Neural cell (in vitro differentiated cells): ENCODE measurements around the gene RPLP2. TPM values are rescaled to one million over a fixed set of nuclear protein-coding genes. Genes with fewer than 3 reads are reported as not detected.

Experiments used
- H2AFZ ChIP-seq: fragments of 200-600, 300-800 bp; sonication (generic), shearing (Covaris generic); 2 replicates; pipeline ENCODE4 v1.6.0; 2014; ENCODE audit warnings: low read depth, mild to moderate bottlenecking, antibody characterized with exemption, low read length, moderate library complexity
- H3F3A ChIP-seq: fragments of 200-600 bp; shearing (Covaris generic); 2 replicates; pipeline ENCODE4 v1.6.1; 2016; ENCODE audit warnings: mild to moderate bottlenecking, moderate library complexity, mixed read lengths, antibody characterized with exemption, low read length; ENCODE audit not compliant: insufficient read depth, poor library complexity, severe bottlenecking
- H3K27ac ChIP-seq: fragments of 200-600, 300-800 bp; sonication (generic), shearing (Covaris generic); 2 replicates; pipeline ENCODE4 v1.5.1; 2014; ENCODE audit warnings: mild to moderate bottlenecking, low read length, moderate library complexity
- H3K27me3 ChIP-seq: fragments of 300-800, 200-600 bp; sonication (generic), shearing (Covaris generic); 2 replicates; pipeline ENCODE4 v1.6.0; 2014; ENCODE audit warnings: mild to moderate bottlenecking, low read depth, low read length, moderate library complexity; ENCODE audit not compliant: insufficient read depth
- H3K36me3 ChIP-seq: fragments of 300-800, 200-600 bp; sonication (generic), shearing (Covaris generic); 2 replicates; pipeline ENCODE4 v1.5.1; 2014; ENCODE audit warnings: mild to moderate bottlenecking, antibody characterized with exemption, low read length, moderate library complexity; ENCODE audit not compliant: insufficient read depth
- H3K4me2 ChIP-seq: fragments of 300-800, 200-600 bp; sonication (generic), shearing (Covaris generic); 2 replicates; pipeline ENCODE4 v1.6.0; 2014; ENCODE audit warnings: mild to moderate bottlenecking, low read length
- H3K4me3 ChIP-seq: fragments of 300-800, 200-600 bp; sonication (generic), shearing (Covaris generic); 2 replicates; pipeline ENCODE4 v1.5.1; 2014; ENCODE audit warnings: mild to moderate bottlenecking, low read length, moderate library complexity
- H3K79me2 ChIP-seq: fragments of 200-600 bp; shearing (Covaris generic); replicated peaks from 2 replicates; pipeline ENCODE4 v1.6.0; 2014; ENCODE audit warnings: mild to moderate bottlenecking, low read length, moderate library complexity; ENCODE audit not compliant: insufficient read depth
- H3K9ac ChIP-seq: fragments of 300-800, 200-600 bp; sonication (generic), shearing (Covaris generic); 2 replicates; pipeline ENCODE4 v1.6.1; 2016; ENCODE audit warnings: mild to moderate bottlenecking, low read length, mixed read lengths
- H3K9me2 ChIP-seq: fragments of 200-600 bp; shearing (Covaris generic); 2 replicates; pipeline ENCODE4 v1.6.1; 2016; ENCODE audit warnings: mild to moderate bottlenecking, low read length, mixed read lengths; ENCODE audit not compliant: insufficient read depth
- H3K9me3 ChIP-seq: fragments of 200-600, 300-800 bp; sonication (generic), shearing (Covaris generic); 2 replicates; pipeline ENCODE4 v1.6.1; 2016; ENCODE audit warnings: mild to moderate bottlenecking, mixed run types, low read length, moderate library complexity, mixed read lengths
- H4K20me1 ChIP-seq: fragments of 200-600 bp; shearing (Covaris generic); 2 replicates; pipeline ENCODE4 v1.6.1; 2016; ENCODE audit warnings: mild to moderate bottlenecking, mixed run types; ENCODE audit not compliant: insufficient read depth
- EP300 ChIP-seq: fragments of 450-650 bp; conservative IDR thresholded peaks from 2 replicates; pipeline ENCODE4 v1.6.1; 2014; ENCODE audit warnings: antibody characterized with exemption, mild to moderate bottlenecking, moderate library complexity; ENCODE audit not compliant: poor library complexity, severe bottlenecking
- EZH2 ChIP-seq: fragments of 200-600, 300-800 bp; shearing (Covaris generic), sonication (generic); IDR thresholded peaks from 2 replicates; pipeline ENCODE4 v1.6.1; 2014; ENCODE audit warnings: antibody characterized with exemption, low read length, borderline replicate concordance, mild to moderate bottlenecking; ENCODE audit not compliant: insufficient read depth, poor library complexity, severe bottlenecking
- MXI1 ChIP-seq: fragments of 450-650 bp; conservative IDR thresholded peaks from 2 replicates; pipeline ENCODE4 v1.6.1; 2014; ENCODE audit warnings: antibody characterized with exemption, mild to moderate bottlenecking; ENCODE audit not compliant: poor library complexity, severe bottlenecking
- POLR2AphosphoS5 ChIP-seq: IDR thresholded peaks from 2 replicates; pipeline ENCODE4 v1.6.1; 2012
- RAD21 ChIP-seq: fragments of 450-650 bp; conservative IDR thresholded peaks from 2 replicates; pipeline ENCODE4 v1.6.1; 2014; ENCODE audit warnings: antibody characterized with exemption, mild to moderate bottlenecking, moderate library complexity
- SMC3 ChIP-seq: fragments of 450-650 bp; conservative IDR thresholded peaks from 2 replicates; pipeline ENCODE4 v1.6.1; 2014; ENCODE audit warnings: antibody characterized with exemption, mild to moderate bottlenecking, moderate library complexity; ENCODE audit not compliant: poor library complexity
- TAF1 ChIP-seq: IDR thresholded peaks from 2 replicates; pipeline ENCODE4 v1.6.1; 2012; ENCODE audit warnings: low read depth
- polyA plus RNA-seq: library from polyadenylated mRNA; depleted of rRNA; stranded (reverse); fragments of >200 nt; gene quantifications from 2 replicates; pipeline ENCODE4 v1.2.3, GENCODE V29; 2014
- TF ChIP-seq, protein P1 (sequence below): IDR thresholded peaks from 2 replicates; pipeline ENCODE4 v1.6.1; 2012; ENCODE audit warnings: borderline replicate concordance
- TF ChIP-seq, protein P2 (sequence below): fragments of 450-650 bp; IDR thresholded peaks from 2 replicates; pipeline ENCODE4 v1.5.1; 2014; ENCODE audit warnings: antibody characterized with exemption, mild to moderate bottlenecking, moderate library complexity; ENCODE audit not compliant: poor library complexity, severe bottlenecking

RPLP2 gene
- polyA plus RNA-seq, 1 donor from 2014 or later = 147 TPM

DNA sequence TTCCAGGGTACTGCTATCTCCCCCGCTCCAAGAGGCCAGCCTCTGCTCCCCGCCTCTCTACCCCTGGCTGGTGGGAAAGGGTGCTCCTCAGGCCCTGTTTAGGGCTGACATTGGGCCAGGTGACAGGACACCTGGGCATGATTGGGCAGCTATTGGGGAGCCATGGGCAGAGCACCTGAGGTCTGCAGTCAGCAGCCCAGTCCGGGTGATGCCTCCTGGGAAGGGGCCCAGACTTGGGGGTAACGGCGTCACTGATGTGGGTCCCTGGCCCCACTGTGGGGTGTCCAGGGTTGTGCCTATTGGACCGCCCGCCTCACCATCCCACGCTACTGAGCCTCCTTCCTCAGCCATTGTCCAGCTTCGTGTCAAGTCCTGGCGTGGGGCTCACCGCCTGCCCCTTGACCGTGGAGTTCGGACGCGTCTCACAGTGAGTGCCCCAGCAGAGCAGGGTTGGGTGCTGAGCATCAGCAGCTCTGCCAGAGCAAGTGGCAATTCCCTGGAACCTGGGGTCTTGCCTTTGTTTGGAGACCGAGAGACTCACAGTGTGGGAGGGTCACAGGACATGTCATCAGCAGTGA lies 29.7 kb upstream of the RPLP2 start:
- TF ChIP-seq TAF1 (no peak), SMC3 (no peak)
- TF ChIP-seq, protein P1, sequence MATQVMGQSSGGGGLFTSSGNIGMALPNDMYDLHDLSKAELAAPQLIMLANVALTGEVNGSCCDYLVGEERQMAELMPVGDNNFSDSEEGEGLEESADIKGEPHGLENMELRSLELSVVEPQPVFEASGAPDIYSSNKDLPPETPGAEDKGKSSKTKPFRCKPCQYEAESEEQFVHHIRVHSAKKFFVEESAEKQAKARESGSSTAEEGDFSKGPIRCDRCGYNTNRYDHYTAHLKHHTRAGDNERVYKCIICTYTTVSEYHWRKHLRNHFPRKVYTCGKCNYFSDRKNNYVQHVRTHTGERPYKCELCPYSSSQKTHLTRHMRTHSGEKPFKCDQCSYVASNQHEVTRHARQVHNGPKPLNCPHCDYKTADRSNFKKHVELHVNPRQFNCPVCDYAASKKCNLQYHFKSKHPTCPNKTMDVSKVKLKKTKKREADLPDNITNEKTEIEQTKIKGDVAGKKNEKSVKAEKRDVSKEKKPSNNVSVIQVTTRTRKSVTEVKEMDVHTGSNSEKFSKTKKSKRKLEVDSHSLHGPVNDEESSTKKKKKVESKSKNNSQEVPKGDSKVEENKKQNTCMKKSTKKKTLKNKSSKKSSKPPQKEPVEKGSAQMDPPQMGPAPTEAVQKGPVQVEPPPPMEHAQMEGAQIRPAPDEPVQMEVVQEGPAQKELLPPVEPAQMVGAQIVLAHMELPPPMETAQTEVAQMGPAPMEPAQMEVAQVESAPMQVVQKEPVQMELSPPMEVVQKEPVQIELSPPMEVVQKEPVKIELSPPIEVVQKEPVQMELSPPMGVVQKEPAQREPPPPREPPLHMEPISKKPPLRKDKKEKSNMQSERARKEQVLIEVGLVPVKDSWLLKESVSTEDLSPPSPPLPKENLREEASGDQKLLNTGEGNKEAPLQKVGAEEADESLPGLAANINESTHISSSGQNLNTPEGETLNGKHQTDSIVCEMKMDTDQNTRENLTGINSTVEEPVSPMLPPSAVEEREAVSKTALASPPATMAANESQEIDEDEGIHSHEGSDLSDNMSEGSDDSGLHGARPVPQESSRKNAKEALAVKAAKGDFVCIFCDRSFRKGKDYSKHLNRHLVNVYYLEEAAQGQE = no peak
- H3K36me3 ChIP-seq = no peaks in the 10 kb centered on the region
- no peaks in the 10 kb centered on the region for H3K9me3 ChIP-seq
- peaks cover 3% of the 10 kb centered on the region for H4K20me1 ChIP-seq
- no peak overlapping the region for H3K4me2 ChIP-seq
- no peaks in the 10 kb centered on the region for H3K27me3 ChIP-seq
- H3K79me2 ChIP-seq = peaks cover 24% of the 10 kb centered on the region
- no peaks in the 10 kb centered on the region for H3K9me2 ChIP-seq
- no peak overlapping the region for H3K9ac ChIP-seq
- no peak overlapping the region for H3K4me3 ChIP-seq
- no peak overlapping the region for H2AFZ ChIP-seq
- H3F3A ChIP-seq = no peaks in the 10 kb centered on the region
- no peak overlapping the region for H3K27ac ChIP-seq

DNA sequence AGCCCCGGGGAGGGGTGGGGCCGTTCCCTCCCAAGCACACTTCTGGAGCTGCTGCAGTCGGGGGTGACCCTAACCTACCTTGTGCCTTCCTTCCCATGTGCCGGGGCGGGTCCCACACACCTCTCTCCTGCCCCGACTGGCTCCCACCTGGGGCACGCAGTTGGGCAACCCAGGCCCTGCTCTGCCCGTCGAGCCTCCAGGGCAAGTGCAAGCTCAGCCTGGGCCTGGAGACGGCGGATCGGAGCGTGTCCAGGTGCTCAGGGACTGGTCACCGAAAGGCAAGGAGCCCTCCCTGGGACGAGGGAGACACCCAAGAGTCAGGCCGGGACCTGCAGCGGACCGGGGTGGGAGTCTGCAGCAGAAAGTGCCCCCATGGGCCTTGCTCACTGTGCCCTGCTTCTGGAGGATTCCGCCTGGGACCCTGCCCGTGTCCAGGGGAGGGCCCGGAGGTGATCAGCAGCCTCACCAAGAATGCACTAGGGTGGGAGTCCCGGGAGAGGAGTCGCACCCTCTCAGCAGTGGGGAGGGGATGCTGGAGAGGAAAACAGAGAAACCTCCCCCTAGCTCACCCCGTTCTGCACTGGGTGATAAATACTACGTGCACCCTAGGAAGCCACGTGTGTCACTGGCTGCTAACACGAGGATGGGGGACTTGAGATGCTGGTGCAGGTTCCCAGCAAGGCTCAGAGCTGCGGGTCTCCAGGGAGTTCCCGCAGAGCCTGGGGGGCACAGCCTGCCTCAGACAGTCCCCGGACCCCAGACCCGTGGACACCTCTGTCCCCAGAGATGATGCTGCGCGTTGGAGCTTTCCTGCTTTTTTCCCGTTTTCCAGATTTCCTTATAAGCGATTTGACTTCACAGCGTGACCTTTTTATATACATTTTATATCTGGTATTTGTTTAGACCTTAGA lies 27.2 kb upstream of the RPLP2 start:
- Histone ChIP-seq H4K20me1 (no peaks in the 10 kb centered on the region), H3K36me3 (no peaks in the 10 kb centered on the region), H3F3A (no peaks in the 10 kb centered on the region), H3K27me3 (no peaks in the 10 kb centered on the region), H3K4me2 (no peak overlapping the region), H3K27ac (no peak overlapping the region), H3K9ac (peak overlapping the region; percentile 23), H2AFZ (no peak overlapping the region), H3K4me3 (no peak overlapping the region), H3K9me2 (no peaks in the 10 kb centered on the region), H3K9me3 (no peaks in the 10 kb centered on the region), H3K79me2 (peaks cover 7% of the 10 kb centered on the region)
- TF ChIP-seq, protein P2, sequence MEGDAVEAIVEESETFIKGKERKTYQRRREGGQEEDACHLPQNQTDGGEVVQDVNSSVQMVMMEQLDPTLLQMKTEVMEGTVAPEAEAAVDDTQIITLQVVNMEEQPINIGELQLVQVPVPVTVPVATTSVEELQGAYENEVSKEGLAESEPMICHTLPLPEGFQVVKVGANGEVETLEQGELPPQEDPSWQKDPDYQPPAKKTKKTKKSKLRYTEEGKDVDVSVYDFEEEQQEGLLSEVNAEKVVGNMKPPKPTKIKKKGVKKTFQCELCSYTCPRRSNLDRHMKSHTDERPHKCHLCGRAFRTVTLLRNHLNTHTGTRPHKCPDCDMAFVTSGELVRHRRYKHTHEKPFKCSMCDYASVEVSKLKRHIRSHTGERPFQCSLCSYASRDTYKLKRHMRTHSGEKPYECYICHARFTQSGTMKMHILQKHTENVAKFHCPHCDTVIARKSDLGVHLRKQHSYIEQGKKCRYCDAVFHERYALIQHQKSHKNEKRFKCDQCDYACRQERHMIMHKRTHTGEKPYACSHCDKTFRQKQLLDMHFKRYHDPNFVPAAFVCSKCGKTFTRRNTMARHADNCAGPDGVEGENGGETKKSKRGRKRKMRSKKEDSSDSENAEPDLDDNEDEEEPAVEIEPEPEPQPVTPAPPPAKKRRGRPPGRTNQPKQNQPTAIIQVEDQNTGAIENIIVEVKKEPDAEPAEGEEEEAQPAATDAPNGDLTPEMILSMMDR = no peak
- no peak for TF ChIP-seq TAF1
- no peak for TF ChIP-seq SMC3
- TF ChIP-seq RAD21 = no peak
- no peak for TF ChIP-seq EP300
- TF ChIP-seq MXI1 = no peak
- no peak for TF ChIP-seq EZH2
- TF ChIP-seq, protein P1 = no peak
- TF ChIP-seq POLR2AphosphoS5 = no peak
